HEK293 (cell line): Measurements from ENCODE around the gene RABGGTA.

Experiments
- CTCF ChIA-PET: fragments of 350-600 bp; formaldehyde crosslinking; extraction: SDS; loops from one replicate; lab custom pipeline; 2021; ENCODE audit warnings: antibody characterized with exemption; lab: Yijun Ruan, JAX
- POLR2A ChIA-PET: fragments of 300-600 bp; formaldehyde crosslinking; extraction: SDS; loops from one replicate; lab custom pipeline; 2020; ENCODE audit warnings: antibody characterized with exemption, inconsistent platforms; lab: Yijun Ruan, JAX
- H3K27ac ChIP-seq: fragments of 200-500 bp; sonication (Bioruptor generic); 2 replicates; pipeline ENCODE4 v1.5.1; 2014; ENCODE audit warnings: low read depth, low read length, control low read depth, inconsistent platforms; ENCODE audit errors: extremely low read depth
- H3K36me3 ChIP-seq, 2 experiments: fragments of 200-500 bp in 1 of 2; sonication (Bioruptor generic) in 1 of 2; 1 replicate in 1 of 2; 2 replicates in 1 of 2; pipeline ENCODE4 v1.5.1; 2014 to 2017; ENCODE audit warnings: inconsistent platforms in 2 of 2, low read length in 2 of 2; ENCODE audit not compliant: control insufficient read depth in 2 of 2, insufficient read depth in 1 of 2
- H3K4me1 ChIP-seq: fragments of 200-500 bp; sonication (Bioruptor generic); 2 replicates; pipeline ENCODE4 v1.5.1; 2014; ENCODE audit warnings: mild to moderate bottlenecking, low read length, inconsistent platforms; ENCODE audit not compliant: control insufficient read depth, insufficient read depth
- H3K4me3 ChIP-seq: 2 replicates; pipeline ENCODE4 v1.5.1; 2011; ENCODE audit warnings: low read depth, mild to moderate bottlenecking, control low read depth, low read length, moderate library complexity
- H3K9me3 ChIP-seq: fragments of 200-500 bp; sonication (Bioruptor generic); 2 replicates; pipeline ENCODE4 v1.5.1; 2014; ENCODE audit warnings: low read depth, low read length, inconsistent platforms; ENCODE audit not compliant: control insufficient read depth, insufficient read depth
- FEZF1 ChIP-seq: fragments of 450-650 bp; formaldehyde crosslinking; IDR thresholded peaks from 2 replicates; pipeline ENCODE4 v1.5.1; 2016; ENCODE audit warnings: missing biosample characterization, missing genetic modification characterization
- KLF1 ChIP-seq: fragments of 450-650 bp; formaldehyde crosslinking; IDR thresholded peaks from 2 replicates; pipeline ENCODE4 v1.5.1; 2016; ENCODE audit warnings: missing biosample characterization, missing genetic modification characterization
- KLF8 ChIP-seq: fragments of 450-650 bp; formaldehyde crosslinking; IDR thresholded peaks from 2 replicates; pipeline ENCODE4 v1.5.1; 2016; ENCODE audit warnings: missing biosample characterization, missing genetic modification characterization
- MZF1 ChIP-seq: fragments of 450-650 bp; formaldehyde crosslinking; IDR thresholded peaks from 2 replicates; pipeline ENCODE4 v1.5.1; 2017; ENCODE audit warnings: missing biosample characterization, missing genetic modification characterization, borderline replicate concordance
- REST ChIP-seq: fragments of 450-650 bp; formaldehyde crosslinking; IDR thresholded peaks from 2 replicates; pipeline ENCODE4 v1.5.1; 2016; ENCODE audit warnings: missing biosample characterization, missing genetic modification characterization
- SP2 ChIP-seq: fragments of 450-650 bp; formaldehyde crosslinking; IDR thresholded peaks from 2 replicates; pipeline ENCODE4 v1.5.1; 2016; ENCODE audit warnings: missing biosample characterization, missing genetic modification characterization
- ZBTB20 ChIP-seq: fragments of 450-650 bp; formaldehyde crosslinking; IDR thresholded peaks from 2 replicates; pipeline ENCODE4 v1.5.1; 2016; ENCODE audit warnings: missing biosample characterization, missing genetic modification characterization
- ZBTB21 ChIP-seq: fragments of 450-650 bp; formaldehyde crosslinking; IDR thresholded peaks from 2 replicates; pipeline ENCODE4 v1.5.1; 2017; ENCODE audit warnings: missing biosample characterization, missing genetic modification characterization
- ZBTB7A ChIP-seq: fragments of 450-650 bp; formaldehyde crosslinking; IDR thresholded peaks from 2 replicates; pipeline ENCODE4 v1.5.1; 2016; ENCODE audit warnings: low read depth, missing biosample characterization, missing genetic modification characterization
- ZFHX2 ChIP-seq: fragments of 450-650 bp; formaldehyde crosslinking; conservative IDR thresholded peaks from 2 replicates; pipeline ENCODE4 v1.5.1; 2016; ENCODE audit warnings: missing biosample characterization, missing genetic modification characterization
- ZNF138 ChIP-seq: fragments of 450-650 bp; formaldehyde crosslinking; IDR thresholded peaks from 2 replicates; pipeline ENCODE4 v1.5.1; 2016; ENCODE audit warnings: missing biosample characterization, missing genetic modification characterization, borderline replicate concordance
- ZNF157 ChIP-seq: fragments of 450-650 bp; formaldehyde crosslinking; IDR thresholded peaks from 2 replicates; pipeline ENCODE4 v1.5.1; 2016; ENCODE audit warnings: missing biosample characterization, missing genetic modification characterization
- ZNF175 ChIP-seq: fragments of 450-650 bp; formaldehyde crosslinking; IDR thresholded peaks from 2 replicates; pipeline ENCODE4 v1.5.1; 2016; ENCODE audit warnings: missing biosample characterization, missing genetic modification characterization
- ZNF239 ChIP-seq: fragments of 450-650 bp; formaldehyde crosslinking; IDR thresholded peaks from 2 replicates; pipeline ENCODE4 v1.5.1; 2016; ENCODE audit warnings: missing biosample characterization, missing genetic modification characterization
- ZNF24 ChIP-seq: fragments of 450-650 bp; formaldehyde crosslinking; IDR thresholded peaks from 2 replicates; pipeline ENCODE4 v1.5.1; 2016; ENCODE audit warnings: missing biosample characterization, missing genetic modification characterization
- ZNF248 ChIP-seq: fragments of 450-650 bp; formaldehyde crosslinking; IDR thresholded peaks from 2 replicates; pipeline ENCODE4 v1.5.1; 2017; ENCODE audit warnings: missing biosample characterization, missing genetic modification characterization
- ZNF274 ChIP-seq, 2 experiments: fragments of 200-500 bp in 1 of 2; fragments of 450-650 bp in 1 of 2; sonication (Bioruptor generic) in 1 of 2; formaldehyde crosslinking in 1 of 2; IDR thresholded peaks; 2 replicates each; pipeline versions ENCODE4 v1.5.1 to v1.6.1; 2014 to 2016; ENCODE audit warnings: borderline replicate concordance in 1 of 2, inconsistent platforms in 1 of 2, low read length in 1 of 2, missing biosample characterization in 1 of 2, missing genetic modification characterization in 1 of 2
- ZNF324 ChIP-seq: fragments of 450-650 bp; formaldehyde crosslinking; IDR thresholded peaks from 2 replicates; pipeline ENCODE4 v1.5.1; 2016; ENCODE audit warnings: missing biosample characterization, missing genetic modification characterization
- ZNF488 ChIP-seq: fragments of 450-650 bp; formaldehyde crosslinking; IDR thresholded peaks from 2 replicates; pipeline ENCODE4 v1.5.1; 2016; ENCODE audit warnings: missing biosample characterization, missing genetic modification characterization
- ZNF501 ChIP-seq: fragments of 450-650 bp; formaldehyde crosslinking; IDR thresholded peaks from 2 replicates; pipeline ENCODE4 v1.5.1; 2016; ENCODE audit warnings: missing biosample characterization, missing genetic modification characterization
- ZNF623 ChIP-seq: fragments of 450-650 bp; formaldehyde crosslinking; IDR thresholded peaks from 2 replicates; pipeline ENCODE4 v1.5.1; 2016; ENCODE audit warnings: missing biosample characterization, missing genetic modification characterization
- ZNF707 ChIP-seq: fragments of 450-650 bp; formaldehyde crosslinking; IDR thresholded peaks from 2 replicates; pipeline ENCODE4 v1.5.1; 2016; ENCODE audit warnings: missing biosample characterization, missing genetic modification characterization
- ZNF776 ChIP-seq: fragments of 450-650 bp; formaldehyde crosslinking; IDR thresholded peaks from 2 replicates; pipeline ENCODE4 v1.5.0; 2017; ENCODE audit warnings: missing biosample characterization, missing genetic modification characterization, borderline replicate concordance
- ZNF791 ChIP-seq: fragments of 450-650 bp; formaldehyde crosslinking; IDR thresholded peaks from 2 replicates; pipeline ENCODE4 v1.5.1; 2016; ENCODE audit warnings: missing biosample characterization, missing genetic modification characterization
- TF ChIP-seq, protein P1 (sequence below): fragments of 450-650 bp; formaldehyde crosslinking; IDR thresholded peaks from 2 replicates; pipeline ENCODE4 v1.5.1; 2016; ENCODE audit warnings: missing biosample characterization, missing genetic modification characterization
- TF ChIP-seq, protein P2 (sequence below): IDR thresholded peaks from 2 replicates; pipeline ENCODE4 v1.6.1; 2011; ENCODE audit warnings: mild to moderate bottlenecking, low read depth, low read length, borderline replicate concordance

RABGGTA gene

DNA sequence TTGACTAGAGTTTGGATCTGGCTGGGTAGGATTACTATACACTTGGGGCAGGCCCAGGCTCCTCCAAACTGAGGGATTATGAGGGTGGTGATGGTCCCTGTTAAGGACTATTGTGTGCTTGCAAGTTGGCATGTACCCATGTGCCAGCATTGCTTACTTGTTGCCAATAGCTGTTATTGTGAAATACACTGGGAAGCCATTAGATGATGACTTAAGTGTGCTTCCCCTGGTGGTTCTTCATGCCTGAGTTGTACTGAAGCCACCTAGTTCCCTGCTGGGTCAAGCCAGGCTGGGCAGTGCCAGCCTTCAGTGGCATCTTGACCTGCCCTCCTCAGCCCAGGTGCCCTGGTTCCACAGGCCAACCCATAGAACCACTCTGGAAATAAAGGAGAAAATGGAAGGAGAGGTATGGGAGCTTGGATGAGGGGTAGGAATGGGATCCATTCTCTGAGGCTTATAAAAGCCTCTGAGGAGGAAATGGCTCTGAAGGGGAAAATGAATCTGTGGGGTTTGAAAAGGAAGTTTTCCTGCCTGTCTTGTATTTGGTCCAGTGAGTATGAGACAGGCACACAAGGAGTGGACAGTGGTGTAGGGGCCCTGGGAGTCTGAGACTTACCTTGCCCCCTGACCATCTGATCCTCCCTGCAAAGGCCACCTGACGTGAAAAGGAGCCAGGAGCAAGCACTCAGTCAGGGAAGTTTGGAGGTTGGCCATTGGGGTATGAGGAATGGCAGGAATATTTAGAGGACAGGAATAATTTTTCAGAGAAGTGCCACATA is 40.6 kb upstream of the RABGGTA start:
- no peak for TF ChIP-seq ZNF274 (IDR thresholded peaks at IDR 0.05; ENCODE audit: low read length)
- no peak for TF ChIP-seq ZNF274 (tag by site-specific recombination; IDR thresholded peaks at IDR 0.05; ENCODE audit: borderline replicate concordance)
- TF ChIP-seq ZNF707, result no peak
- no peak for TF ChIP-seq SP2 (tag by site-specific recombination)
- TF ChIP-seq KLF8, result no peak
- TF ChIP-seq ZBTB21 (tag by site-specific recombination), result no peak
- TF ChIP-seq FEZF1 (tag by site-specific recombination), result no peak
- TF ChIP-seq ZBTB20, result no peak
- TF ChIP-seq, protein P1, sequence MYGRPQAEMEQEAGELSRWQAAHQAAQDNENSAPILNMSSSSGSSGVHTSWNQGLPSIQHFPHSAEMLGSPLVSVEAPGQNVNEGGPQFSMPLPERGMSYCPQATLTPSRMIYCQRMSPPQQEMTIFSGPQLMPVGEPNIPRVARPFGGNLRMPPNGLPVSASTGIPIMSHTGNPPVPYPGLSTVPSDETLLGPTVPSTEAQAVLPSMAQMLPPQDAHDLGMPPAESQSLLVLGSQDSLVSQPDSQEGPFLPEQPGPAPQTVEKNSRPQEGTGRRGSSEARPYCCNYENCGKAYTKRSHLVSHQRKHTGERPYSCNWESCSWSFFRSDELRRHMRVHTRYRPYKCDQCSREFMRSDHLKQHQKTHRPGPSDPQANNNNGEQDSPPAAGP (tag by site-specific recombination), result no peak
- no peak for TF ChIP-seq ZBTB7A (tag by site-specific recombination)
- TF ChIP-seq ZFHX2, result no peak
- TF ChIP-seq ZNF157 (tag by site-specific recombination), result no peak
- TF ChIP-seq ZNF791 (tag by site-specific recombination), result no peak
- TF ChIP-seq REST (tag by site-specific recombination), result no peak
- ChIA-PET CTCF (interaction anchor here (0.8 to 0.9 kb wide), 2 partner anchors 11 to 16 kb away, joined by 3 read pairs; no protein-coding TSS in a partner anchor), POLR2A (interaction anchor here (1.1 kb wide), 1 partner anchor 70 kb away, joined by 3 read pairs; the partner anchor contains the start of gene TINF2)
- H3K4me1 ChIP-seq, result no peaks in the 10 kb centered on the region
- no peak overlapping the region for H3K4me3 ChIP-seq
- no peak overlapping the region for H3K27ac ChIP-seq
- peaks cover 0 to 54% of the 10 kb centered on the region in 2 experiments; a peak in 2 of 3 replicates for H3K36me3 ChIP-seq
- no peaks in the 10 kb centered on the region for H3K9me3 ChIP-seq

GRCh38 chr14:24310646-24311604 is 39.5 kb upstream of the RABGGTA start, which contains the start of gene LTB4R:
LTB4R (plus strand) TSS chr14:24311502; CDS start chr14:24315652, 4,150 bp downstream.
- ChIA-PET POLR2A (interaction anchor here (1.1 kb wide), 1 partner anchor 69 kb away, joined by 3 read pairs; the partner anchor contains the start of gene TINF2), CTCF (interaction anchor here (0.5 to 4.7 kb wide), 5 partner anchors 11 to 827 kb away, joined by 3 to 70 read pairs (median 3); partner anchors contain the start of genes DHRS1, NOP9, RABGGTA and TINF2)
- H3K36me3 ChIP-seq, result peaks cover 0 to 65% of the 10 kb centered on the region in 2 experiments; a peak in 2 of 3 replicates
- H3K4me3 ChIP-seq, result no peak within 1 kb of the TSS
- no peaks in the 10 kb centered on the region for H3K9me3 ChIP-seq
- H3K4me1 ChIP-seq, result no peaks in the 10 kb centered on the region
- H3K27ac ChIP-seq, result no peak within 1 kb of the TSS
- TF ChIP-seq ZNF776 (tag by site-specific recombination) (no peak), KLF1 (tag by site-specific recombination) (no peak), ZNF488 (no peak), ZNF623 (tag by site-specific recombination) (no peak), FEZF1 (tag by site-specific recombination) (no peak), MZF1 (tag by site-specific recombination) (no peak), ZNF248 (tag by site-specific recombination) (no peak), ZNF138 (tag by site-specific recombination) (no peak), ZNF324 (tag by site-specific recombination) (no peak), ZBTB21 (tag by site-specific recombination) (no peak), ZNF501 (no peak), ZNF175 (no peak), ZNF239 (tag by site-specific recombination) (no peak), ZNF24 (tag by site-specific recombination) (no peak)
- TF ChIP-seq, protein P2, sequence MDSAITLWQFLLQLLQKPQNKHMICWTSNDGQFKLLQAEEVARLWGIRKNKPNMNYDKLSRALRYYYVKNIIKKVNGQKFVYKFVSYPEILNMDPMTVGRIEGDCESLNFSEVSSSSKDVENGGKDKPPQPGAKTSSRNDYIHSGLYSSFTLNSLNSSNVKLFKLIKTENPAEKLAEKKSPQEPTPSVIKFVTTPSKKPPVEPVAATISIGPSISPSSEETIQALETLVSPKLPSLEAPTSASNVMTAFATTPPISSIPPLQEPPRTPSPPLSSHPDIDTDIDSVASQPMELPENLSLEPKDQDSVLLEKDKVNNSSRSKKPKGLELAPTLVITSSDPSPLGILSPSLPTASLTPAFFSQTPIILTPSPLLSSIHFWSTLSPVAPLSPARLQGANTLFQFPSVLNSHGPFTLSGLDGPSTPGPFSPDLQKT, result no peak
